Peyer's patch (tissue), 4 donors: ENCODE data around the gene CBX5. TPM values are rescaled to one million over a fixed set of nuclear protein-coding genes. Genes with fewer than 3 reads are reported as not detected.
"Not testable (repeated sequence)": the region's sequence is repeated elsewhere in the genome, so short reads cannot be mapped to it uniquely, and the experiment has no call there.

Experiments used
- DNase-seq, 3 donors: peaks; one replicate each; pipeline ENCODE4 v3.0.0-alpha.2; 2017 to 2019
- H3K27ac ChIP-seq, 4 donors: fragments of 200-600 bp; sonication (generic); one replicate each; pipeline ENCODE4 v1.5.1; 2016 to 2019
- H3K27me3 ChIP-seq, 2 donors: fragments of 200-600 bp; sonication (generic); one replicate each; pipeline ENCODE4 v1.5.1; 2019
- H3K36me3 ChIP-seq, 3 donors: fragments of 200-600 bp; sonication (generic); one replicate each; pipeline ENCODE4 v1.5.1; 2016 to 2019
- H3K4me1 ChIP-seq, 4 donors: fragments of 200-600 bp; sonication (generic); one replicate each; pipeline ENCODE4 v1.5.1; 2016 to 2019
- H3K4me3 ChIP-seq, 4 donors: fragments of 200-600 bp; sonication (generic); 1 replicate in 3 of 4; 2 replicates in 1 of 4; pipeline ENCODE4 v1.5.1; 2016 to 2019; ENCODE audit warnings: mild to moderate bottlenecking in 1 of 4
- H3K9me3 ChIP-seq, 4 donors: fragments of 200-600 bp; sonication (generic); one replicate each; pipeline ENCODE4 v1.5.1; 2016 to 2019; ENCODE audit warnings: mild to moderate bottlenecking in 1 of 4
- POLR2A ChIP-seq, 2 donors: fragments of 450-650 bp; IDR thresholded peaks; one replicate each; pipeline ENCODE4 v1.5.1; 2017; ENCODE audit warnings: antibody characterized with exemption in 2 of 2, mild to moderate bottlenecking in 2 of 2, moderate library complexity in 2 of 2
- total RNA-seq, 4 donors: library from RNA; depleted of rRNA; stranded (reverse); fragments of >200 nt; gene quantifications; one replicate each; pipeline ENCODE4 v1.1.0, GENCODE V29; 2016
- TF ChIP-seq, protein P1 (sequence below), 6 experiments: fragments of 450-650 bp in 4 of 6; fragments of 200-600 bp in 2 of 6; sonication (generic) in 1 of 6; IDR thresholded peaks; one replicate each; pipeline ENCODE4 v1.5.1; 2017 to 2019; ENCODE audit warnings: antibody characterized with exemption in 6 of 6, mild to moderate bottlenecking in 3 of 6, moderate library complexity in 1 of 6

The CBX5 gene
- total RNA-seq, 4 donors from 2014 or later: 14.9 to 33.0 (median 20.4) TPM

DNA sequence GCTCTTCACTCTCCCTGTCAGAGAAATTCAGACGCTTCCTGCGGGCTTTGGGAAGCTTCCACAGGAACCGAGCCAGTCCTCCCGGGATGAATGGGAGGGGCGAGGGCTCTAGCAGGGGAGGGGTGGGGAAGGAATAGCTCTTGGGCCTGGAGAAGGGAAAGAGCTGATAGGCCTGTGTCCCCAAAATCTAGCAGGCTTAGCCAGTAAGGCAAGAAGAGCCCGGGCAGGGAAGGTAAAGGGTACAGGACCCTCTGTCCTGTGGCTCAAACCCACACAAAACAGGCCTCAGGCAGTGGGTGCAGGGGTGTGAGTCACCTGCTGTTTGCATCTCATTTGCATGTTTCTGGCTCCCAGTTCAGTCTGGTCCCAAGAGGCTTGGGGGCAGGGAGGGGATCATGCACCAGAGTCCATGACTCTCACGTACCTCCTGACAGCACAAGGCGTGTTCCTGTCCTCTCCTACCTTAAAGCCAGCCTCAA is 82.5 kb downstream of the CBX5 start:
- no peaks in the 10 kb centered on the region for H3K36me3 ChIP-seq
- peak in 1 of 3 donors; percentile 61 for DNase-seq
- TF ChIP-seq, protein P1, sequence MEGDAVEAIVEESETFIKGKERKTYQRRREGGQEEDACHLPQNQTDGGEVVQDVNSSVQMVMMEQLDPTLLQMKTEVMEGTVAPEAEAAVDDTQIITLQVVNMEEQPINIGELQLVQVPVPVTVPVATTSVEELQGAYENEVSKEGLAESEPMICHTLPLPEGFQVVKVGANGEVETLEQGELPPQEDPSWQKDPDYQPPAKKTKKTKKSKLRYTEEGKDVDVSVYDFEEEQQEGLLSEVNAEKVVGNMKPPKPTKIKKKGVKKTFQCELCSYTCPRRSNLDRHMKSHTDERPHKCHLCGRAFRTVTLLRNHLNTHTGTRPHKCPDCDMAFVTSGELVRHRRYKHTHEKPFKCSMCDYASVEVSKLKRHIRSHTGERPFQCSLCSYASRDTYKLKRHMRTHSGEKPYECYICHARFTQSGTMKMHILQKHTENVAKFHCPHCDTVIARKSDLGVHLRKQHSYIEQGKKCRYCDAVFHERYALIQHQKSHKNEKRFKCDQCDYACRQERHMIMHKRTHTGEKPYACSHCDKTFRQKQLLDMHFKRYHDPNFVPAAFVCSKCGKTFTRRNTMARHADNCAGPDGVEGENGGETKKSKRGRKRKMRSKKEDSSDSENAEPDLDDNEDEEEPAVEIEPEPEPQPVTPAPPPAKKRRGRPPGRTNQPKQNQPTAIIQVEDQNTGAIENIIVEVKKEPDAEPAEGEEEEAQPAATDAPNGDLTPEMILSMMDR (IDR thresholded peaks at IDR 0.05): no peak
- TF ChIP-seq POLR2A (IDR thresholded peaks at IDR 0.05): no peak
- H3K4me1 ChIP-seq: peaks cover 0 to 4% (median 0%) of the 10 kb centered on the region in 4 donors
- H3K9me3 ChIP-seq: no peaks in the 10 kb centered on the region
- no peaks in the 10 kb centered on the region for H3K27me3 ChIP-seq
- H3K27ac ChIP-seq: peak overlapping the region in 1 of 4 donors; percentile 26
- H3K4me3 ChIP-seq: no peak overlapping the region

DNA sequence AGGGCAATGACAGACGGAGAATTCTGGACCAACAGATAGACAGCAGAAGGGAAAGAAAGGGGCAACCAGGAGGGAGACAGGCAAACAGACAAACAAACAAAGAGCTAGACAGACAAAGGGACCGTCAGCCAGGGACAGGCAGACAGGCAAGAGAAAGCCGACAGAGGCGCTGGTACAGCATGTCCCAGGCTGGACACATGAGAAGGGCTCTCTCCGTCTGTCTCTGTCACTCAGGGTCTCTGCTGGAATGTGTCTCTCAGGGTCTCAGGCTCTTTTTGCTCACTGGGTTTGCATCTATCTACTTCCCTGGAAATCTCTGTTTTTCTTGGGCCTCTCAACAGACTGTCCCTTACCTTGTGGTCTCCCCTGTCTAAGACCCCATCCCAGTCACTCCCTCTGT is 82.9 kb downstream of the CBX5 start:
- no peaks in the 10 kb centered on the region for H3K27me3 ChIP-seq
- H3K4me3 ChIP-seq: no peak overlapping the region
- H3K4me1 ChIP-seq: peaks cover 0 to 4% (median 0%) of the 10 kb centered on the region in 4 donors
- H3K9me3 ChIP-seq: no peaks in the 10 kb centered on the region
- no peak for DNase-seq
- TF ChIP-seq POLR2A (IDR thresholded peaks at IDR 0.05): no peak
- TF ChIP-seq, protein P1 (IDR thresholded peaks at IDR 0.05): no peak
- peak overlapping the region in 2 of 4 donors; percentile 1 to 26 for H3K27ac ChIP-seq
- H3K36me3 ChIP-seq: no peaks in the 10 kb centered on the region

DNA sequence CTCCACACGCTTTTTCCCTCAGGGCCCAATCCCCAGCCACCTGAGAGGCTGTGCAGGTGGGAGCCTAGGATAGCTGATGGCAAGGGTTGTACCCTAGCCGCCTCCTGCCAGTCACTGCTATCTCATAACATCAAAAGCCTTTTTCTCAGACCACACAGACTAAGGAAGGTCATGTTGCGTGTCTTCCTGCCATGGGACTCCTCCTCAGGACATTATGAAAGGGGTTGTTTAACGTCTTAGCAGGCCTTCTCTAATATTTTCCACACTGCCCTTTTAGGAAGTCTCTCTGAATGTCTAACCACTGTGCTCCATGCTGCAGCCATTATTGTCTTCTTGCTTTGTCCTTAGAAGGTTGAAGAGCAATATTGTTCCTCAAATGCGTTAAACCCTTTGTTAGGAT is 83.5 kb downstream of the CBX5 start:
- DNase-seq: no peak
- peak overlapping the region in 2 of 4 donors; percentile 1 to 26 for H3K27ac ChIP-seq
- H3K9me3 ChIP-seq: no peaks in the 10 kb centered on the region
- TF ChIP-seq POLR2A (IDR thresholded peaks at IDR 0.05): no peak
- TF ChIP-seq, protein P1 (IDR thresholded peaks at IDR 0.05): no peak
- H3K36me3 ChIP-seq: no peaks in the 10 kb centered on the region
- peaks cover 0 to 4% (median 0%) of the 10 kb centered on the region in 4 donors for H3K4me1 ChIP-seq
- no peaks in the 10 kb centered on the region for H3K27me3 ChIP-seq
- H3K4me3 ChIP-seq: no peak overlapping the region

DNA sequence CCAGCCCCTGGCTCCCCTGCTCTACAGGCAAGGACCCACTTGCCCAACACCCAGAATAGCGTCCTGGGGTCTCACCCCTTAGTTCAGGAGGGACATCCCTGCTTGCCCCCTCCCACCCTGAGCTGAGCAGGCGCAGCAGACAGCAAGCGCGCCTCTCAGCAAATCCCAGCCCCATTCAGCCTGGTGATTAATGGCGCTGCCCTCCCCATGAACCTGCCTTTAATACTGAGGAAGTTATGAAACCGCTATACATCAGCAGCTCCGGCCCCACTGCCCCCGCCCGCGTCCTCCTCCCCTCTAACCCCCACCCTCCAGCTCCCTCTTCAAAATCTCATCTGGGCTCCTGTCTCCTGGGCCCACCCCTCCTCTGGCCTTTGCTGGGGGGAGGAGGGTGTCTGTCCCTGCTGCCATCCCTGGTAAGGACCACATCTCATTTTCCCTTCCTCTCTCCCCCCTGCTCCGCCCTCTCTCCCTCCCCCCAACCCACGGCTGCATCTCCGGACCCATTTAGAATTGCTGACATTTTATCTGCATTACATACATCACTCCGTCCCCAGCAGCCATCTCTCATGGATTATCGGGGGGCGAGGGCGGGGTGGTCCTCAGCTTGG is 84.1 kb downstream of the CBX5 start:
- Histone ChIP-seq H3K27ac (no peak overlapping the region), H3K9me3 (no peaks in the 10 kb centered on the region), H3K4me1 (peaks cover 0 to 4% (median 0%) of the 10 kb centered on the region in 4 donors), H3K4me3 (peak overlapping the region in 1 of 4 donors; percentile 21), H3K27me3 (no peaks in the 10 kb centered on the region), H3K36me3 (no peaks in the 10 kb centered on the region)
- peak in 1 of 3 donors; percentile 31 for DNase-seq
- TF ChIP-seq POLR2A (IDR thresholded peaks at IDR 0.05): no peak
- TF ChIP-seq, protein P1 (IDR thresholded peaks at IDR 0.05): no peak

DNA sequence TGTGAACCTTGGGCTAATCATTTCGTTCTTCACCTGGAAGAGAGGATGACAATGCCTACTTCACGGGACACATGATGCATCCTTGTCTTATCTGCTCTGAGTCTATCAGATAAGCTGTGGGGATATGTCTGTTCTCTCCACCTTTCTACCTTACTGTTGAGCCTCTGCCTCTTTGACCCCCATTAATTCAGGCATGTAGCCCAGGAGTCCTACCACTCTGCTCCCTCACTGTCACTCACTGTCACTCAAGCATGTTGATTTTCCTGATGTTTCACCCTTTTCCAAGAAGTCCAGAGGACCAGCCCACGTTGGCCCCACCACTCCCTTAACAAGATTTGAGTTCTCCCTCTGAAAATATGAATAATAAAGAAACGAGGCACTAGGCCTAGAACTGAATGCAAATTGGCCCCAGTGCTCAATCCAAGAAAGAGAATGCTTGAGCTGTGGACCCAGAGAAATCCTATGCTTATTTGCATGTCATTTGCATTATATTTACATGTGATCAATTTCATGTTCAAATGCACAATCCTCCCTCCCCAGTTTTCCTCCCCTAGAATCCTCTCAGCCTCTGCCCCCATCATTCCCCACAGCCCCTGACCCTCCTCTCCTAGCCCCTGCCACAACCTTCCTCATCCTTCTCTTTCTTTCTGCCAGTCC is 84.7 kb downstream of the CBX5 start:
- Histone ChIP-seq H3K4me1 (peaks cover 0 to 4% (median 0%) of the 10 kb centered on the region in 4 donors), H3K9me3 (no peaks in the 10 kb centered on the region), H3K4me3 (no peak overlapping the region), H3K27me3 (no peaks in the 10 kb centered on the region), H3K27ac (no peak overlapping the region), H3K36me3 (no peaks in the 10 kb centered on the region)
- no peak for DNase-seq
- TF ChIP-seq POLR2A (IDR thresholded peaks at IDR 0.05): no peak
- TF ChIP-seq, protein P1 (IDR thresholded peaks at IDR 0.05): no peak

DNA sequence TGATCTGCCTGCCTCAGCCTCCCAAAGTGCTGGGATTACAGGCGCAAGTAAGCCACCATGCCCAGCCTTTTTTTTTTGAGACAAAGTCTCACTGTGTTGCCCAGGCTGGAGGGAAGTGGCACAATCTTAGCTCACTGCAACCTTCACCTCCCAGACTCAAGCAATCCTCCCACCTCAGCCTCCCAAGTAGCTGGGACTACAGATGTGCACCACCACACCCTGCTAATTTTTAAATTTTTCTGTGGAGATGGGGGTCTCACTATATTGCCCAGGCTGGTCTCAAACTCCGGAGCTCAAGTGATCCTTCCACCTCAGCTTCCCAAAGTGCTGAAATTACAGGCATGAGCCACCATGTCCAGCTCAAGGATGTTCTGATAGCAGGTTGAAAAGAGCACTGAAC is 85.3 kb downstream of the CBX5 start:
- not testable (repeated sequence) for DNase-seq, H3K27ac ChIP-seq, H3K36me3 ChIP-seq, H3K4me3 ChIP-seq, H3K4me1 ChIP-seq, H3K9me3 ChIP-seq, H3K27me3 ChIP-seq
